Brain pericyte (primary cell): Measurements from ENCODE around the gene DTNBP1.

ENCODE experiments used
- DNase-seq: peaks from one replicate; pipeline ENCODE4 v3.0.0-alpha.2; 2012; ENCODE audit warnings: low read depth, low spot score

DTNBP1 gene

DNA sequence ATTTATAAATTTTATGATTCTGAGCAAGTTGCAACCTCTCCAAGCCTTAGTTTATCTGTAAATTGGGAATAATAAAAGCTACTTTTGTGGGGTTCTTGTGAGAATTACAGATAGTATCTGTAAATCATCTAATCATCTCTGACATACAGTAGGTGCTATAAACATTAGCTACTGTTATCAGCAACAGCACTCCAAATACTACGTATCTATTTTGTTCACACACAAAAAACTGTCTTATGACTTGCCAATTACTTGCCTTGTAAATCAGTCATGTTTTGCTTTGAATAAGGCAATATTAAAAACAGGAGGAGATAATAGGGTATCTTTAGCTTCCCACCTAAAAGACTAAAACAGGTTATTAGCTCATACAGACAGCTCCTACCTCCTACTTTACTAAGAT lies 36.7 kb downstream of the DTNBP1 start:
- DNase-seq = no peak

DNA sequence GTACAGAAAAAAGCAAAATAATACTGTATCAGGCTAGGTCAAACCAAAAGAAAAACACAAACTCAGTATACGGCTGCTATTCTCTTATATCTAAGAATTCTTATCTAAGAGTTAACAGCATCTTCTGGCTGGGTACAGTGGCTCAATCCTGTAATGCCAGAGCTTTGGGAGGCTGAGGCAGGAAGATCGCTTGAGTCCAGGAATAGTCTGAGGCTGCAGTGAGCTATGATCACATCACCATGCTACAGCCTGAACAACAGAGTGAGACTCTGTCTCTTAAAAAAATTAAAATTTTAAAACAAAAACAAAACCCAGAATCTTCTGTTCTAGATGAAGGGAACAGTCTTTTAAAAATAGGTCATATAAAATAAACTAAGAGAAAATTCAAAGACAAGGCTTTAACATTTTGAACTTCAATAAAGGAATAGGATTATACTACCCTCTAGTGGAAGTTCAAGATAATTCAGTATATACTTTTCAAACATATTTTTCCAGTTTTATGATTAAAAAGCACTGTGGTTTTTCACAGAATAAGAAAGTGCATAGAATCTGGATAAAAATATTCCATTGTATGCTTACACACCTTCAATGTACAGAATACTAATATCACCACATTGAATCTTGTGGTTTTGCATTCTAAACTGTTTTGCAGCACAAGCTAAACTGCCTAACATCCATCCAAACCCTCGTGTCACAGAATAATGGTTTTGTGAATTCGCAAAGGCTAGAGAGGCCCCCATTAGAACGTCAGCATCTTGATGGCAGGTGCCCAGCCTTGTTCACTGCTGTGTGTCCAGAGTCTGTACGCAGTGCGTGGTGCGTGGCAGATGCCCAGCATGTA lies 39.3 kb downstream of the DTNBP1 start:
- no peak for DNase-seq

DNA sequence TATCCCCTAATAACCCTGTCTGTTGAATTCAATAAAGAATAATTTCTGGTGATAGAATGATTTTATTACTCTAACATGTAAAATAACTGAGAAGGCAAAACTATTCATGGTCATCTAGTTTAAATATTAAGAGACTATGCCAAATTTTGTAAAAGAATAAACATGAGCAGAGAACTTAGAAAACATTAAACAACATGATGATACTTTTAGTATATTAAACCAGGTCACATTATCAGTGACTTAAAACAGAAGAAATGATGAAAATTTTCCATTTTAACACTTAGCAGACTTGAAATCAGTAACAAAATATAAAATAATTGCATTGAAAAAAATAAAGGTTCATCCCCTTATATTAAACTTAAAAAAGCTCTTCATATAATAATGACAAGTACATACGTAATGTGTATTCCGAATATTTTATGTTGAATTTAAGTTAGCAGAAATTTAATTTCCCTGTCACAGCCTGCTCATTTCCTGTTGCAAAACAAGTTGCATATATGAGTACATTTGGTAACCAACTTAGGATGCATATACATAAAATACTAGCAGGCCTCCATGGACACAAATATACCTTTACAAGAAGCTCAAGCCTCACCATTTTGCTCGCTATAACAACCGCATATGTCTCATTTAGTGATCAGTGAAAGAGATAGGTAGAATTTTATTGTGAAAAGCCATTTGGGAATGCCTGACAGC lies 40.6 kb downstream of the DTNBP1 start:
- no peak for DNase-seq

DNA sequence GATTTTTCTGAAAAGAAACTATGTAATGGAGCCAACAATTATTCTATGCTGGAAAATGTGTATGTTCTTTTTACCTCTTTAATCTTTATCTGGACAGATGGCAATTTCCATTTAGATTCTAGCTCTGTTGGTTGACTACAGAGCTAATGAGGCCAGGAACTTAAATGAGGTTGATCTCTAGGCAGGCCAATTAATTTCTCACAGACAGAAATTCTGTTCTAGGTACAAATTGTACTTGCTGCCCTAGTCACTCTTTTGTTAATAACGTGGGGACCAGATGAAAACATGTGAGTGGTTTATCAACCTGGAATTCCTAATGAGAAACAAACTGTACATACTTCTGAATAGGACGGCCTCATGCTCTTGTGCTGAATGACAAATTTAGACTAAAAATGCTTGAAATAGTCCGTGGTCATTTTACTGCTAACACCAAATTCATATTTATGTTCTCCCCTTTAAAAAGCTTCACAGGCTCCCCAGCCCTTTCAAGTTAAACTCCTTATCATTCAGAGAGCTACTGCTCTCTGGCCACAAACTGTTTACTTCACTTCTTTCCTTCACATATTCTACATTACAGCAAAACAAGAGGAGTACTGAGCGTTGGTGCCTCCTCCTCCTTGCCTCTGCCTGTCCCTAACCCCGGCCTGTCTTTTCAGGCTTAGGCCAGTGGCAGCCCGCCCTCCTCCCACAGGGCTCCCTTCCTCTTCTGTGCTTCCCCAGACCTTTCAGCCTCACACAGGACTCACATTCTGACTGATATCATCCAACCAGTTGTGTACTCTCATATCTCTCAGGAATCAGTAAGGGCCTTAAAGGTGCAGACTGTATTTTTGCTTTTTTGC lies 41.4 kb downstream of the DTNBP1 start:
- DNase-seq = no peak

DNA sequence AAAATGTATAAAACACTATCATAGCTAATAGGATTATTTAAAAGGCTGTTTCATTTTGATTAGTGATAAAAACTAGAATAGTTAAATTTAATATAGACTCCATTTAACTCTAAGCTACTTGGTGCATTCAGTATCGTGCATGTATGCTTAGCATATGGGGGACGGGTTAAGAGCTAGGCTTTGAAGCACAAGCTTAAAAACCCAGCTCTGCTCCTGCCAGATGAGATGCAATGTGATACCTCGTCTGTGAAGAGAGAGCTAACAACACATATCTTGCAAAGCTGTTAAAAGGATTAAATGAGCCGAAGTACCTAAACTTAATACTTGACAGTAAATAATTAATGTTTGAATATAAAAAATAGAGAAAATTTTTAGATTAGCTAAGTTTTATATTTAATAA lies 42.2 kb downstream of the DTNBP1 start:
- DNase-seq = no peak

DNA sequence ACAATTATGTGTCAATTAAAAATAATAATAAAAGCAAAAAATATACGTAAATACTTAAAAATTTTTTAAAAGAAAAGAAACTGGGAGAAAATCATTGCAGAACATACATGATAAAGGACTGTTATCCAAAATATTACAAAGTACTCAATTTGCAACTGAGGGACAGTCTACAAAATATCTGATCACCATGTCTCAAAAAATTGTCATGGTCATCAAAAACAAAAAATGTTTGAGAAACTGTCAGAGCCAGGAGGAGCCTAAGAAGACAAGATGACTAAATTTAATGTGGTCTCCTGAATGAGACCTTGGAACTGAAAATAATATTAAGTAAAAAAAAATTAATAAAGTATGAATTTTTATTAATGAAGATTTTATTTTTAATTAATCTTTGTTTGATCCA lies 43.5 kb downstream of the DTNBP1 start:
- DNase-seq = no peak

DNA sequence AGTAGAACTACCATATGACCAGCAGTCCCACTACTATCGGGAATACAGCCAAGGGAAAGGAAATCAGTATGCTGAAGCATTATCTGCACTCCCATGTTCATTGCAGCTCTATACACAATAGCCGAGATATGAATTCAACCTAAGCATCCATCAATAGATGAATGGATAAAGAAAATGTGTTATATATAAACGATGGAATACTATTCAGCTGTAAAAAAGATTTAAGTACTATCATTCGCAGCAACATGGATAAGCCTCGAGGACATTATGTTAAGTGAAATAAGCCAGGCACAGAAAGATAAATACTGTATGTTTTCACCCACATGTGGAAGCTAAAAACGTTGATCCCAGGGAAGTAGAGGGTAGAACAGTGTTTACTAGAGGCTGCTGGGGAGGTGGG lies 44.1 kb downstream of the DTNBP1 start:
- DNase-seq = no peak

DNA sequence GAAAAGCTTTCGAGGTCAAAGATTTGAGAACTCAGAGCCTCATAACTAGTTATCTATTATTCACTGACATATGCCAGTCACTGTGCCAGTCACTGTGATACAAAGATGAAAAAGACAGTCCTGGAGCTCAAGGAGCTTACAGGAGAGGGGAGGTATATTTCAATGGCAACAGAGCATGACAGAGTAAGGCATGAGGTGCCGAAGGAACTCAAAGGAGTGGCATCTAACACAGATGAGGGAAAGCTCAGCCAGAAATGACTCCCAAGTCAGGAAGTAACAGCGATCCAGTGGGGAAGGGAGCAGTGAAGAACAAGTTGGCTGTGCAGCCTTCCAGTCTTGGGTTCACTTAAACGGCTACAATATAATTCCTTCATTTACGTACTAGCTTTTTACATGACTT lies 46.6 kb downstream of the DTNBP1 start:
- no peak for DNase-seq

DNA sequence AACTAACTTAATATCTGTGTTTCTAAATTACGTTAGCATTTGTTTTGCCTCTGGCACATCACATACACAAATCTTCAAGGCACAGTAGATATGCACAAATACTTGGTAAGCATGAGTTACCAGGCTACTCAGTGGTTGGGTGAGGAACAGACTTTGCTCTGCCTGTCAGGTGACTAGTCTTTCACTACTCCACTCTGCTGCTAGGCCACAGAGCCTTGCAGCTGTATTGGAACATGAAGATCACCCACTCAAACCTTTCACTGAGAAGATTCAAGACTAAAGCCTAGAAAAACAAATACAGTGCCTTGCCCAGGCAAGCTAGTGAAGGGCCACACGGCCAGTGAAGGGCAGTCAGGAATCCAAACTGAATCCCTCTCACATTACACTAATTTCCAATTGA lies 47.0 kb downstream of the DTNBP1 start:
- no peak for DNase-seq

DNA sequence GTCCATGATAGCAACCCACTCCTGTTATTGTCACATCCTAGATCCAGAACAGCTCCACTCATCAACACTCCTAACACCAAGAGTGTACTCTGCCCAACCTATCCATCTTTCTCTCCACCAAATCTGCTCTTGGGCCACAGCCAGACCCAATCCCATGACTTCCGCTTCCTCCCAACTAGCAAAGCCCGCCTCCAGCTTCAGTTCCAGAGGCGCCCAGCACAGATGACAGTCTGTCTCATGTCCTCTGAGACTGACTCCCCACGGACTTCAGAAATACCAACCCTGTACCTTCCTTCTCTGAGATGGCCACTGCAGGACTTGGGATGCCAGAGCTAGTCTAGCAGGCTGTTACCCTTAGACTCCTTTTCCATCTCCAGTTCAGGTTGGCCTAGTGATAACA lies 48.6 kb downstream of the DTNBP1 start:
- DNase-seq = no peak

DNA sequence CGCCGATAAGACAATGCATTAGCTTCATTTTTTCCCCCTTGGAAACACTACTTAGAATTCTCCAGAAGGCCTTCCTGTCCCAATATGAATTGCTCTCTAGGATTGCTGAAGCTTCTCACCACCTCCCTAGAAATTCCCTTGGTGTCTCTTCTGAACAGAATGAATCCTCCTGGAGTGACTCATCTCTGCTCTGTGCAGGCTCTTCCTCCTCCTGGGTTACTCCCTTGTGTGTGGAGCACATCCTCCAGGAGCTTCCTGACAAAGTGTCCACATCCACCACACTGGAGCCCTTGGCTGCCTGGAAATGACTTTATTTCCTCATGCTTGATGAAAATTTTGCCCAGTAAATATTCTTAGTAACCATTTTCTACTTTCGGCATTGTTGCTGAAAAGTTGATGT lies 54.4 kb downstream of the DTNBP1 start:
- DNase-seq = no peak

DNA sequence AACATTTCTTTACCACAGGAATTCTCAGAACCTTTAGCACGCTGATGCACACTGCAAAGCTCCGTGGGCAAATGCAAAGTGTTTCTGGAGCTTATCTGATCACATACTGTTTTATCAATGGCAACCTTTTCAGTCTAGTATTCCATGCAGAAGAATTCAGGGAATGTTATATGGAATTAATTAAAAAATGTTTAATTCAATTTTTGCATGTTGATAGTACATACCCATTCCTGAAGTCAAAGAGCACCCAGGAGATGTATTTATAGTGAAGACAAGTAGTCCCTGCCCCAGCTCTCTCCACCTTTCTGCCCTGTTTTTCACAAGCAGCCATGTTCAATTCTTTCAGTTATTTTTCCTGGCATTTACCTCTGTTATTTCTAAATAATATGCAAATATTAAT lies 55.2 kb downstream of the DTNBP1 start:
- DNase-seq = no peak

DNA sequence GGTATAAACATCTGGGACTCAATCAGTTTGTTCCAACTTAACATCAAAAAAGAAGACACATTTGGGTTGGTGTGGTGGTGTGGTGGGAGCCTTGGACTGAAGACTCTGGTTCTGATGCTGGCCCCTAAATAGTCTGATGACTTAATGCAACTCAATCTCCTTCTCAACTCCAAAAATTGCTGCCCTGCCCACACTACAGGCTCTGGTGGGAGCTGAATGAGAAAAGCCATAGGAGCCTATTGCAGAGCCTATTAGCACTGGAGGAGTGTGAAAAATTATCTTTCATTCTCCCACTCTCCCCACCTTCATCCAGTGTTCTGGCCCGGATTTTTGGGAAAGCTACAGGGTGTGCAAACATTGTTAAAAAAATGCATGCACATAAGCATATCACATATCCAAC lies 56.5 kb downstream of the DTNBP1 start:
- no peak for DNase-seq

DNA sequence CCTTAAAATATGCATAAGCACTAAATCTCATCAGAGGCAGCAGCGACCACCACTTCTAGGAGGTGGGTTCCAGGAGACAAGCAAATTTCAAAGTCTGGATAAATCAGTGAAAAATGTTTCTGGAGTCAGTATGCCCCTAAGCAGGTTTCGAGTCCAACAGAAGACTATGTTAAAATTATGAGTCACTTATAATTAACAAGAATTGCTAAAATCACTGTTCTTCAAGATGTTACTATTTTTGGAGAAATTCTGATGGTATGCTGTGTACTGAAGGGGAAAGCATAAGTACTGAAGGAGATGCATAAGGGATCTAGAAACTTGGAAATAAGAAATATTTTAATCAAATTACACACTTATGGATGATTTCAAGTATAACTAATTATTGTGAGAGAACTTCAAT lies 58.0 kb downstream of the DTNBP1 start:
- DNase-seq = no peak

DNA sequence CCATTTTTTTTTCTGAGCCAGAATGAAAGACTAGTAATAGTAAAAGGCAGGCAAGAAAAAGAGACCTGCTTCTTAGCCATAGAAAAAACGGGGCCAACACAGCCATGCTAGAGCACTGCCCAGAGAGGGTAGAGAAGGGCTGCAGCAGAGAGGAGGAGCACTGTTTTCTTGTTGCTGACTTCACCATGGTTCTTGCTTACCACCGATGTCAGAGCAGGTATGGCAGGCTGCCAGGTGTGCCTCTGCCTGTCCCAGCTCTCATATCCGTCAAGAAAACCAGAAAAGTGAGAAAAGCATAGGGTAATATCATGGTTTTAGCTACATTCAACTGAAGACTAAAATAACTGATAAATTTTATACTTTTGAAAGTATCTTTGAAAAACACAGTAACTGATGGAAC lies 60.7 kb downstream of the DTNBP1 start:
- DNase-seq = no peak

DNA sequence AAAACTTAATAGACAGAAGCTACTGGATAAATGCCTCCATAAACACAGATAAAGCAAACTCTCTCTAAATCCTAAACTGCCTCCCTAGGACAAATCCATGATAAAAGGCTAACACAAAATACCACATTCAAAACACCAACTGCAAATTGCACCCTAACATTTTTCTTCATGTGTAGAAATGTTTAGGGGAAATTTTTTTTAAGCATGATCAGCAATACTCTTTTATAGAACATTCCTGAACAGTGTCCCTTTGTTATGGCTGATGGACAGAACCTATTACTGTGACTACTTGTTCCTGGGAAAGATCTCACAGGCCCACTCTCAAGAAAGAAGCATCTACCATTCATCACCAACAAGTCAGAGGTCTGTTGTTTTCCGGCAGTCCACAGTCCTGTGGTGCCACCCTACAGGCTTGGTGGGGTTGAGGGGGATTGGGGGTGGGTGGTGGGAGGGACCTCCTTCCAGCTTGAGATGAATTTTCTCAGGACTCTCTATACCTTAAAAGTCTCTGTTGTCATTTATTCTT lies 64.5 kb downstream of the DTNBP1 start:
- no peak for DNase-seq

DNA sequence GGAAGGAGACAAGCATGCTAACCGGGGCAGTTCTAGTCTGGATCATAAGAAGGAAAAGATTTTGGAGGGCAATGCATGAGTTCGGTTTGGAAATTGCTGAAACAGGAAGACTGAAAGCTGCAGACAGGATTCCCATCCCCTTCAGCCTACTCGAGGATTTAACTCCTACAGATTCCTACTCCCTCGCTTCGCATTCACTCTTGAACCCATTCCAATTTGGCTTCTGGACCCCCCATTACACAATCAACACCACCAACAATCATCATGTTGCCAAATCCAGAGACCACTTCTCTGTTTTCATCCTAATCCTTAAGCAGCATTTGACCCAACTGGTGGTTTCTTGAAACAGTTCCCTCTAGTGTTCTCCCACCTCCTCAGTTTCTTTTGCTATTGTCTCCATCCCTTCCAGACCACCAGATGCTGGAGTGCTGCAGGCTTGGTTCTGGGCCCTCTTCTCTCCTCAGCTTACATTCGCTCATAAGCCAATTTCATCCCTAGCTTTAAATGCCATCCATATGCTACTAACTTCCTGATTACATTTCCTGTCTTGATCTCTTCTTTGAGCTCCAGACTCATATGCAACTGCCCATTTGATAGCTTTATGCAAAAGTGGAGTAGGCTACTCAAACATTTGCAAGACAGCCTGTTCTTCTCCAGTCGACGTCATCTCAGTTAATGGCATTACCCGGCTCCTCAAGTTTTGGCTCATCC lies 66.5 kb downstream of the DTNBP1 start:
- no peak for DNase-seq

DNA sequence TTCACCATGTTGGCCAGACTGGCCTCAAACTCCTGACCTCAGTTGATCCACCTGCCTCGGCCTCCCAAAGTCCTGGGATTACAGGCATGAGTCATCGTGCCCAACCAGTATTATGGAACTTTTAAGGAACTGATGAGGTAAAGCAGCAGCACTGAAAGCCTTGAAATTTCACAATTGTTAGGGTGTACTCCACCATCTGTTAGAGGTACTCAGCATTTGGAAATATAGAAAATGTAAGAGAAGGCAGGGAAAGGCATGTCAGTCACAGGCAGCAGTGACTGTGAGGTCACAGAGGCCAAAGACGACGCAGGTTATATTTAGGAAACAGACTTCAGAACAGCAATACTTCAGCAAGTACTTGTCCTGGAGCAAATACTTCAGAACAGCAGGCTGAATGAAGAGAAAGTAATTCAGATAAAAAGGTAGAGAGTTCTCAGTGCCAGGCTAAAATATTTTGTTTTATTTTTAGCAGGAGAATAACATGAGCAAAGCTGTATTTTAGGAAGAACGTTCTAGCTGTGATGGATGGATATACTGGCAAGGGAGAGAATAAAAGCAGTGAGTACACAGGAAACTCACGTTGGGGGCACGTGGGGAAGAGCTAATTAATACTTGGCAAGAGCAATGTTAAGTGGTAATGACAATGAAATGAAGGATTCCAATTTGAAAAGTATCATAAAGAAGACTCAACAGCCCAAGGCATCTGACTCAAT lies 67.2 kb downstream of the DTNBP1 start:
- no peak for DNase-seq

DNA sequence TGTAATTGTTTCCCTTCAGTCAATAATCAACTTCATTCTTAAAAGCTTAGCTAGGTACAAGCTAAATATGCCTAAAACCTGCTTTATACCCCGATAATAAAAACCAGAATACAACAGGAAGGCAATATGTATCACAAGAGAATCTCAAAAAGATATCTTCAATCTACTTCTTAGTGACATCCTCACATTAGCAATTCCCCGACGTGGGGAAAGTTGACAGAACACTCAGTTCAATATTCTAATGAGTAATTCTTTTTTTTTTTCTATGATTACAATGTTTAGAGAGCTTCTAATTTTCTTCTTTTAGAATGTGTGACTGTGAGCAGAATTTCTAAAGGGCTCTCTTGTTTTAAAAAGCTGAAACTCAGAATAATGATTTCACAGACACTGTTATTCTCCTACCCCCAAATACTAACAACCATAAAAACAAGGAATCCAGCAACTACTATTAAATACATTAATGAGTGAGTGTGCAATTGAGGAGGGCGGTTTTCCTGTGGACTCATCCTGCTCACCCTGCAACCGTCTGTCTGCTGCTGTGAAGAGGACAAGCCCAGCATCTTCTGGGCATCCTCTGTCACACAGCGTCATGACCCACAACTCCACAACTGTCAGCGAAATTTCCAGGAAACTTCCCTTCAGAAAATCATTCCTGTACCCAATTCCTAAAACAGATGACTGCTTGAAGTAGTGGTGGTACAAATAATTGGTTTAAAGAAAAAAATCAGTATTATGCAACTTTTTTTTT lies 68.1 kb downstream of the DTNBP1 start:
- no peak for DNase-seq

DNA sequence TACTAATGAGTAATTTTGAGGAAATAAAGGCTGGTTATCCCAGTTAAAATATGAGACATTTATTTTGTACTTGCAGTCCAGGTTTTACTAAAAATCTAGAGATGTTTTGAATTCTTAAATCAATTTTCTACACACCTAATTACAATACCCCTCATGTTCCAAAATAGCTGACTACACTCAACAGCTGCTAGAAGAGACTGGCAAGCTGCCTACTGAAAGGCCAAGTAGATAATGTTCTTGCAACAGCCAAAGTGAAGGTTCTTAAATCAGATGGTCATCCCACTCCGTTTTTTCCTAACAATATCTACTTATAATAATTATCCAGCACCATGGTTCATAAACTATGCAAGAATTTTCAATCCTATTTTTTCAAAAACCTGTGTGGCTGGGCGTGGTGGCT lies 69.0 kb downstream of the DTNBP1 start:
- DNase-seq = no peak
